Hematopoietic multipotent progenitor cell (in vitro differentiated cells): ENCODE data around the gene CNMD. TPM values are rescaled to one million over a fixed set of nuclear protein-coding genes. Genes with fewer than 3 reads are reported as not detected.
"Not testable (repeated sequence)": the region's sequence is repeated elsewhere in the genome, so short reads cannot be mapped to it uniquely, and the experiment has no call there.

Experiments
- DNase-seq, 3 donors: peaks; one replicate each; pipeline ENCODE4 v3.0.0-alpha.2; 2011 to 2015; ENCODE audit warnings: low read depth in 2 of 3, low spot score in 2 of 3
- total RNA-seq: library from RNA; depleted of rRNA; stranded (reverse); fragments of >200 nt; gene quantifications from one replicate; pipeline ENCODE4 v1.2.3, GENCODE V29; 2012

CNMD gene
- total RNA-seq, 1 donor = 1.3 TPM

DNA sequence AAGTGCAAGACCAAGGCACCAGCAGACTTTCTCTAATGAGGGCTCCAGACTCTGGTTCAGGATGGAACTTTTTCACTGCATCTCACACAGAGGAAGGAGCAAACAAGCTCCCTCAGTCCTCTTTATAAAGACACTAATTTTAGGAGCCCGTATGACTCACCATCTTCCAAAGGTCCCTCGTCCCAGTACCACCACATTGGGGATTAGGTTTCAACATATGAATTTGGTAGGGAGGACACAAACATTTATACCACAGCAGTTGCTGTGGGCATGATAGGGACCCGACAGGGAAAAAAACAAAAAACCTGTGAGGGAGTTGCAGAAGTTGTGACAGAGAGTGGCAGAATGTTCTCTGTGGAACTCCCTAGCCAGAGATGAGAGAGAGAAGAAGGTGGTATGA lies 6.5 kb upstream of the CNMD start:
- DNase-seq = no peak

DNA sequence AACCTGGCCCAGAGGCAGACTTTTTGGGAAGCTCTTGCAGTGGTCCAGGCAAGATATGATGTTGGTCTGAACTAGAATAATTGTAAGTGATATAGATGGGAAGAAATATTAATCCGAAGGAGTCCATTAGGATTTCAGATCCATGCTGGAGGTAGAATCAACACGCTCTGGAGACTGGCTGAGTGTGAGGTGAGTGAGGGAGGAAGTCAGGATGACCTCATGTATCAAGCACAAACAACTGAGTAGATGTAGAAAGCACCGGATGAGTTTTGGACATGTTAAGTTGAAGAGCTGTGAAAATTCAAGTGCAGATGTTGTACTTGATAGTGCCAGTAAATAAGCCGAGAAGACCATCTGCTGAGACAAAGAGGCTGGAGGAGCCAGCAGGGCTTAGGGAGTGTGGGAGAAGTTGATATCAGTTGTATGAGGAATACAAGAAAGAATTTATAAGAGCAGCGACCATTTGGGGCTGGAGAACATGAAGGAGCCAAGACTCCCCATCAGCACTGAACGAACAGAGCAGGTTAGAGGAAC lies 5.3 kb upstream of the CNMD start:
- DNase-seq = no peak

DNA sequence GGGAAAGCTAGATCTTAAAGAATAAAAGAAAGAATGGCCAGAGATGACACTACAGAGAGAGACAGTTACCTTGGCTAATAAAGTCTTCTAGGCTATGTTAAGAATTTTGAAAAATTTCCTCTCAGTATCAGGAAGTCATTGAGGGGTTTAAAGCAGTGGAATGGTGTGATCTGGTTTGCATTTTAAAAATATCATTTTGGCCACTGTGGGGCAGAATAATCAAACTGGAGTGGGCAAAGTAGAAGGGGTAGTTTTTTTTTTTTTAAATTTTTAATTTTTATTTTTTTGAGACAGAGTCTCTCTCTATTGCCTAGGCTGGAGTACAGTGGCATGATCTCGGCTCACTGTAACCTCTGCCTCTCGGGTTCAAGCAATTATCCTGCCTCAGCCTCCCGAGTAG lies 4.4 kb upstream of the CNMD start:
- peak in 2 of 3 donors; percentile 10 to 40 for DNase-seq

DNA sequence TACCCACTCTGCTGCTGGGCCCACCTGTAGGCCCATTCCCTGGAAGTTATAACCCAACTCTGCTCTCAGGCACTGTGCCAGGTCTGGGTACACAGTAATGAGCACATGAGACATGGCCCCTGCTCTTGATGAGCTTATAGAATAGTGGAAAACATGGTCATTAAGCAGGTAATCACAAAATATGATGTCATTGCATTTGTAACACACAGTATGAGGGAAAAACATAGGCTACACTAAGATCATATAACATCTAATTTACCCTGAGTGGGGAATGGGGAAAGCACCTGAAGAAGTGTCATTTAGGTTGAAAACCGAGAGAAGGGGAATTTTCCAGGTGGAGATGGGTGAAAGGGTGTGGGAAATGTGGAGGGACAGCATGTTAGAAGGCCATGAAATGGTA lies 3.9 kb upstream of the CNMD start:
- DNase-seq = no peak

DNA sequence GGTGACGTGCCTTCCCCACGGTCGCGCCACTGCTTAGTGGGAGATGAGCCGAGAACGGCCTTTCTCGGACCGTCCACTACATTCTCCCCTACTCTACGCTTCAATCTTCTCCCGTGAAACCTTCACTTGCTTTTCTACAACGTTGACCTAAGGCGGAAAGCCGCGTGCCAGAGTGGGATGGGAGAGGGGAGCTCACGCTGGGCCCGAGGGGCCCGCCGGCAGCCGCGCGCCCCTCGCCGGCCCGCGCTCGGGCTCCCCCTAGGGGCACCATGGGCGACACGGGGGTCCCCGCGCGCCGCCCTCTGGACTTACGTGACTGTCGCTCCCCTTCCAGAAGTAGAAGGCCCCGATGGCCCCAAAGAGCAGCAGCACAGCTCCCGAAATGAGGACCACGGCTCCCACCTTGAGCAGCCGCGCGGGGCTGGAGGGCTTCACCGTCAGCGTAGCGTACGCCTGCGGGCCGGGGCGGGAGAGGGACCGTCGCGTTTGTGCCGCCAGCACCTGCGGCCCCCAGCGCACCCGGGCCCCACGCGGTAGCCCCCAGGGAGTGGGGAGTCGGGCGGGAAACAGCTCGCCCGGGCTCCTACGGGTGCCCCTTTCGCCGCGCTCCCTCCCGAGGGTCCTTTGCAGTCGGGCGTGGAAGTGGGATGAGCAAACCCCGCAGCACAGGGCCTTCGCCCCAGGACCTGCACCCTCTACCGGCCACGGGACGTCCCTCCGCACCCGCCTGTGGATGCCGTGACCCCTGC lies 727 bp downstream of the CNMD start:
- peak in 2 of 3 donors; percentile 70 to 75 for DNase-seq

DNA sequence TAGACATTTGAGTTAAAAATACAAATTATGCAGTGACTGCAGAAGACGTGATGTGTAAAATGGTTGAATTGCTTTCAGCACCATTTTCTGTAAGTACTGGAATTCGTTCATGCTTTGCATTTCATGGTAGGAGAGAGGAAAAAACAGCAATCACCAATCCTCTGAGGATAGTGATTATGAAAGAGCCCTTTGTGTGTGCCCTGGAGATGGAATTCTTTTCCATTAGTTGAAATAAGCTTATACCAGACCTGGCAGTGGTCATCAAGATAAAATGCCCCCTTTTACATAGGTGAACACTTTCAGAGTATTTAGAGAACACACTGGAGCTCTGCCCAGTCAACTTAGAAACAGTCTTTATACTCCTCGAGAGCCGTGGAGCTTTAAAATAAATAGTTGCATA lies 1.7 kb downstream of the CNMD start:
- DNase-seq = no peak

DNA sequence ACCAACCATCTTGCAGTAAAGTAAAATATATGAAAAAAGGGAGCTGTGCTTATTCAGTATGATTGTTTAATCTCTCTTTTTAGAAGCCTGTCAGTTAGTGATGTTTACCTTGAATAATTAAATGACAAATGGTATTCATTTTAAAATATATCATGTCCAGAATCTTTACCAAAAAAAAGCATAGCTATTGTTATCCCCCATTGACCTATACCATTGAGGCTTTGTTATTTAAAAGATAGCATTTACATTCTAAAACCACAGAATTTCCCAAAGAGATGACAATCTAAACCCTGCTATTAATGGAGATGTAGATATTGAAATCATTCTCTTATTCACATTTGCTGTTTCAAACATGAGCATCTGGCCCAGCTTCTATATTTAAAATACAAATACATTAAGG lies 2.2 kb downstream of the CNMD start:
- no peak for DNase-seq

DNA sequence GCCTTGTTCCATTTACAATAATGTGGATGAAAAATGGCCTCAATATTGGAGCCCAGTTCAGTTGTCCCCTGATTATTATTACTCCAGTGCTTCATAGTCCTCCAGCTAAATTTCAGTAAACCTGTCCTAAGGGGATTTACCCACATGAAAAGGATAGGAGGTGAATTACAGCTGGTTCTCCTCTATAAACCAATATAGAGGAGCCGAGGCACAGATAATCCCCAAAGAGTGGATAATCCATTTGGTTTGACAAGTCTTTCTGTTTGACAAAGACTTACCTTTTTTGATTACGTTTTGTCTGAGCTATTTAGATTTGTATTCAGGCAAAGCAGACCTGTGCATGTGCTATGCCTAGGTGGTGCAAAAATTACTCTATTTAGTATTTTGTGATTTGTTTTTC lies 2.7 kb downstream of the CNMD start:
- no peak for DNase-seq

DNA sequence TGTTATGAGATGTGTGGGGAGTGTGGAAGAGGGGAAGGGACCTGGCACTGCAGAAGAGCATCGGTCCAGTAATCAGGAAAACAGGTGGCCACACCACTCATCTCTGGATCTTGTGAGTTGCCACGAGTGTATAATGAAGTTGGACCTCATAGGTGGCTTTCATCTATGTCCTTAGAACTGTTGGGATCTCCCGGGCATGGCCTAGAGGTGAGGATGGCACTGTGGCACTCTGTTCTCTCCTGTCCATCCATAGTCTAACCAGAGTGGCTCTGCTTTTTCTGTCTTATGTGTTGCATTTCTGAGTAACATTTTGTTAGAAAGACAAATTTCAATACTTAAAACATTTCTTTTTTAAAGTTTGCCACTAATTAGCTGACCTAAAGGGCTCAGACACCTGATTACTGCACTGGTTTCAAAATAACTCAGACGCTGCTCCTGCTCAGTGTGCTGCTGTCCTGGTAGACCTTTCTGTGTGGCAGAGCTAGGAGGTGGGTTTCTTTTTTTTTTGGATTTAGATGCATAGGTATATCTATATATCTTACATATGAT lies 5.5 kb downstream of the CNMD start:
- DNase-seq = no peak

DNA sequence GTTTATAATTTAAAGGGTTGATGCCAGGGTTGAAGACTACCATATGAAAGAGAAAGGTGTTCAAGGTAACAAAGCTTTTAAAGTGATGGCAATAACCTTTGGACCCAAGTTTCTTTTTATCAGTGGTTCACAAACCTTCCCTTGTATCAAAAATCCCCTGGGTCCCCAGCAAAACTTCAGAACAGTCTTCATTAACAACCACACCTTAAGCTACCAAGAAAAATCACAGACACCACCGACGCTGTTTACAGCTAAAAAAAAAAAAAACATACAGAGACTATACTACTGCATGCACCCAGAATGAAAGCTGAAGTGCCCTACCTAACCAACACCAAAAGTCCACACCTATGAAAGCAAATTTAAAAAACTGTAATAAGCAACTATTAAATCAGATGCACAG lies 13.4 kb downstream of the CNMD start:
- no peak for DNase-seq

DNA sequence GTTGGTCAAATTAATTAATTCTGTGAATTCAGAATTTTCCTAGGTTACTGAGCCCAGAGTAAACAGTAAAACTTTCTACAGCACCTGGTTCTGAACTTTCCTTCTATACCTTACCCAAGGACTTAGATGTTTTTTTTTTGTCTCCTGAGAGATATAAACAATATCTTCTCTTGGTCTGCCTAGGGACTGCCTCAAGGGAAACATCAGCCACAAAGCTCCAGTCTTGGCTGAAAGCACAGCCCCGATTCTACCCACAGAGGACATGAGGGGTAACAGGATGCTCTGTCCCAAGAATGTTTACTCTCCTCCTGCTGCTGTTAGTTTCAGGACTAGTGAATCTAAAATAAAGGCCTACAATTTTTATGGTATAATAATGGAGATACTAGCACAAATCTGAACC lies 14.3 kb downstream of the CNMD start:
- DNase-seq = no peak

DNA sequence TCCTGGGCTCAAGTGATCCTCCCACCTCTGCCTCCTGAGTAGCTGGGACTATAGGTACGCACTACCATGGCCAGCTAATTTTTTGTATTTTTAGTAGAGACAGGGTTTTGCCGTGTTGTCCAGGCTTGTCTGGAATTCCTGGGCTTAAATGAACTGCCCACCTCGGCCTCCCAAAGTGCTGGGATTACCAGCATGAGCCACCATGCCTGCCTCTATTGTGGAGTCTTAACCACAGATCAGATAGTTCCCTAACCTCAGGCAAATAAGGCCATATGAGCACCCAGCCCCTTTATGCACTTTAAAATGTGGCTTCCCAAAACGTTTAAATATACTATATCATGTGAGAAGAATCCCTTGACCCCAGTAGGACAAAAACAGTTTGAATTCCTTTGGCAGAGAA lies 16.4 kb downstream of the CNMD start:
- DNase-seq = no peak

DNA sequence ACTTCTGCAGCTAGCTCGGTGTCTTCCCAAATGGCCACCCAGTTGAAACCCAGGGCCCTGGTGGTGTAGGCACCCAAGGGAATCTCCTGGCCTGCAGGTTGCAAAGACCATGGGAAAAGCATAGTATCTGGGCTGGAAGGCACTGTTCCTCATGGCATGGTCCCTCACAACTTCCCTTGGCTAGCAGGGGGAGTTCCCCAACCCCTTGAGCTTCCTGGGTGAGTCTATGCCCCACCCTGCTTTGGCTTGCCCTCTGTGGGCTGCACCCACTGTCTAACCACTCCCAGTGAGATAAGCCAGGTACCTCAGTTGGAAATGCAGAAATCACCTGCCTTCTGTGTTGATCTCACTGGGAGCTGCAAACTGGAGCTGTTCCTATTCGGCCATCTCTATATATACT lies 18.3 kb downstream of the CNMD start:
- DNase-seq = not testable (repeated sequence)

DNA sequence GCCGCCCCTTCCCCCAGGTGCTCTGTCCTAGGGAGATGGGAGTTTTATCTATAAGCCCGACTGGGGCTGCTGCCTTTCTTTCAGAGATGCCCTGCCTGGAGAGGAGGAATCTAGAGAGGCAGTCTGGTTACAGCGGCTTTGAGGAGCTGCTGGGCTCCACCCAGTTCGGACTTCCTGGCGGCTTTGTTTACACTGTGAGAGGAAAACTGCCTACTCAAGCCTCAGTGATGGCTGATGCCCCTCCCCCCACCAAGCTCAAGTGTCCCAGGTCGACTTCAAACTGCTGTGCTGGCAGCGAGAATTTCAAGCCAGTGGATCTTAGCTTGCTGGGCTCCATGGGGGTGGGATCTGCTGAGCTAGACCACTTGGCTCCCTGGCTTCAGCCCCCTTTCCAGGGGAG lies 18.7 kb downstream of the CNMD start:
- not testable (repeated sequence) for DNase-seq

DNA sequence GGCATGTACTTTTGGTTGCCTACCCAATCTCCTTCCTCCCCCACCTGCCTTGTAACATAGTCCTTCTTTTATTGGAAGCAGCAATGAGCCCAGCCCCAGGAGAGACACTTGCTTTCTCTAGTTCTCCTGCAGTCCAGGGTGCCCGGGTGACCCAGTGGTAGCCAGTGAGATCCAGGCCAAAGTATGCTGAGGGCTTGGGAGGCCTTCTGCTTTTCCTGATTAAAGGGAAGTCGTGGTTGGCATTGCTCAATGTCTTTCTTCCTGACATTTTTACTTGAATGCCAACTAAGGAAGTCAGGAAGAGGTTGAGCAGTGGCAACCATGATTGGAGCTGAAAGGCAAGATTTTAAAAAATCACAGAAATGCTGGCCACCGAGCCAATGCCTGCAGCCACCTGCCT lies 25.7 kb downstream of the CNMD start:
- no peak for DNase-seq

DNA sequence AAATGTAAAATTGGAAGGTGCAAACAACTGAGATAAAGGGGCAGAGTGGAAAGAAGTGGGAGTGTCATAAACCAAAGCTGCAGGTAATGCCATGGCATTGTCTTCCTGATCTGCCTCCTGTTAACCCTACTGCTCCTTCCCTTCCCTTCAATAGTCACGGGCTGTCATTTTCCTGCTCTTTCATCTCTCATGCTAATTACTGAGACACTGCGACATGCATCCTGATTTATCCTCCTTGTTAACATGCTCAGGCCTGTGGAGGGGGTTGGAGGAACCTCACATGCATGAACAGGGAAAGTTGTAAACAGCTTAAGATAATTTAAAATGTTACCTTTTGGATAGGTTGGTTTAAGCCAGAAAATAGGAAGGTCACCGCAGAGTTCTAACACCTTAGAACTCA lies 27.2 kb downstream of the CNMD start:
- DNase-seq = no peak

DNA sequence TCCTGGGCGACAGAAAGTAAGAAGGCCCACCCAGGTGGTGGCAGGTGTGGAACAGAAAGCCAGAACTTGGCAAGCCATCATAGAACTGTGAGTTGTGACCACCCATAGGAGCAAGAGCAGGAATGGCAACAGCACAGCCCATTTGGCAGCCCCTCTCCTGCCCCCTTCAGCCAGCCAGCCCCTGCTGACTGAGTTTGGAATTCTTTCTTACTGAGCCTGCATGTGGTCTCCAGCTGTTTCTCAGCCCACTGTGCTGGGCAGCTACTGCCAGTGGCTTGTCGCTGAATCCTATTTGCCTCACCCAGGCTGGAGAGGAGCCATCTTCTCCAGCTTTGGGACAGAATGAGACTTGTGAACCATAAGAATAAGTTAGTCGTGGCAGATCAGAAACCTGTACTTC lies 28.3 kb downstream of the CNMD start:
- DNase-seq = no peak

DNA sequence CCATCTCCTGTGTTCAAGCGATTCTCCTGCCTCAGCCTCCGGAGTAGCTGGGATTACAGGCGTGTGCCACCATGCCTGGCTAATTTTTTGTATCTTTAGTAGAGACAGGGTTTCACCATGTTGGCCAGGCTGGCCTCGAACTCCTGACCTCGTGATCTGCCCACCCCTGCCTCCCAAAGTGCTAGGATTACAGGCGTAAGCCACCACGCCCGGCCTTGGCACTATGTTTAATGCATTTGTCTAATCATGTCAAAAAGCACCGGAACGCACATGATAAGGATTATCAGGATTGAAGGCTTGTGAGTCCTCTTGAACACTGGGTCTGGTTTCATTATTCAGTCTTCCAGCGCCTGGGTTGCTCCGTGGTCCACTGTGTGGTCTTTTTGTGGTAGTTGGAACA lies 31.4 kb downstream of the CNMD start:
- DNase-seq = not testable (repeated sequence)

DNA sequence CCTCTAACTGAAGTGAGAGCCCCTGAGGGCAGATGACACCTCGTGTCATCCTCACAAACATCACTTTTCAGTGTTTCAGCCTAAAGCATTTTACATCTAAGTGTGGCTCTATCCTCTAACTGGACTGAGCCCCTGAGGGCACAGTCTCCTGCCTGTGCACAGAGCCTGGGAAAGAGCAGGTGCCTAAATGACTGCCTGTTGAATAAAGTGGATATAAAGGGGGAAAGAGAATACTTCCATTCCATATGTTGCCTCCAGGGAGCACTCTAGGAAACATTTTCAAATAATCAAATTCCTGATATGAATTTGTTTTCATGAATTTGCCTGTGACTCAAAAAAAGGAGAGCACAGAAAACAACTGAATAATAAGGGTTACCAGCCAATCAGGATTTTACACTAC lies 32.2 kb downstream of the CNMD start:
- no peak for DNase-seq

DNA sequence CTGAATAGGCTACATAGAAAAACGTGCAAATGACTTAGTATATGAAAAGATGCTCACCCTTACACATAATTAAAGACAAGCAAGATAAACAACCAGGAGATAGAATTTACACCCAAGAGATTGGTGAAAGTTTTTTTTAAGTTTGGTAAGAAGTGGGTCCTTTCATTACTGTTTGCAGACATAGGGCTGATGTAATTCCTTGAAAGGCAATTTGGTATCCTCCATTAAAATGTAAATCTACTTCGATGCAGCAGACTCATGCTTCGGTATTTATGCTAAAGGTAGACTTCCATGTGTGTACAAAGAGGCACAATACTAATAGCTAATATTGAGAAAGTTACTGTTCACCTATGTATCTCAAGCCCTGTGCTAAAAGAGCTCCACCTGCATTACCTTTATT lies 33.5 kb downstream of the CNMD start:
- no peak for DNase-seq

DNA sequence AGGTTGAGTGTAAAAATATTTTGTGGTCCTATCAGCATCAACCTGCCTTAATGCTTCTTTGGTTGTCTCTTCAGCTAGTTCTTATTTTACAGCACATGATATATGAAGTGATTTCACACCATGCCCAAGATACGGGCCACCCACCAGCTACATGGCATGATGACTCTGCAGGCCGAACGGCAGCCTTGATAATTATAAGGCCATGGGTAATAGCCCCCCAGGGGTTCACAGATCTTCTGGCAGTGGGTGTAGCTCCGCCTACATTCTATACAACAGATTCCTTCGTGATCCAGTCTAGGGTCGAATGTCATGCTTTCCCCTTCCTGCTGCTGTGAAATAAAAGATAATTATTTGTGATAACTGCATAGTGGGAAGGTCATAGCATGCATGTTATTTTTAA lies 36.1 kb downstream of the CNMD start:
- DNase-seq = no peak

DNA sequence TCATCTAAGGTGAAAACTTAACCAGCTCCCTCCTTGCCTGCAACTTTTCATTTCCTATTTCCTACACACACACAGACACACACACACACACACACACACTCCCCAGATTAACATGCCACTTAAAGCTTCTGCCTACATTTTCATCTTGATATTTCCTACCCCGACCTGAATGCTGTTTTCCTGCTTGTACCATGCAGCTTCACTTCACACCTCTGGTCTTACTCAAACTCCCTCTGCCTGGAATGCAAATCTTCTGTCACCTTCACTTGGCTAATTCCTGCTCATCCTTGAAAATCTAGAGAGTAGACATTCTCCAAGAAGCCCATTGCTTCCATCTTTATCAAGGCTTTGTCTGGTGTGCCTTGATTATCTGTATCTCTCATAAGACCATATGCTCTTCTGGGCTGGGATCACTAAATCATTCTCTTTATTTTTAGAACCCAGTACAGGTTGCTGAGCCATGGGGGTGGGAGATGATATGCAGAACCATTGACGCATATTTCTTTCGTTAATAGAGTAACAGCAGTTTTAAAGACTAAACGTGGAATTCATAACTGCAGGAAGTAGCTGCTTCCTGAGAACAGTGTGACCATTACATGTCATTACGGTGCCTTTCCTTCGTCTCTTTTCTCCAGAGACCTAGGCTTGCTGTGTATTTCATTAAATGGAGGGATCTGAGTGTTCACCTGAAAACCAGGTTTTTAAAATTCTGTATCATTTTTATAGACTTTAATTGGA lies 37.7 kb downstream of the CNMD start:
- peak in 2 of 3 donors; percentile 41 to 82 for DNase-seq
